DND-41 (cell line): ENCODE measurements around the gene IMMP1L.

Experiments used
- EZH2 ChIP-seq: IDR thresholded peaks from 3 replicates; pipeline ENCODE4 v1.6.1; 2012; ENCODE audit warnings: borderline replicate concordance, low read depth, mild to moderate bottlenecking, moderate library complexity, low read length, inconsistent platforms; ENCODE audit not compliant: severe bottlenecking
- TF ChIP-seq, protein P1 (sequence below): IDR thresholded peaks from 2 replicates; pipeline ENCODE4 v1.5.1; 2012; ENCODE audit warnings: borderline replicate concordance, low read length, moderate library complexity, mild to moderate bottlenecking; ENCODE audit not compliant: poor library complexity, severe bottlenecking; ENCODE audit errors: extremely low read depth

DNA sequence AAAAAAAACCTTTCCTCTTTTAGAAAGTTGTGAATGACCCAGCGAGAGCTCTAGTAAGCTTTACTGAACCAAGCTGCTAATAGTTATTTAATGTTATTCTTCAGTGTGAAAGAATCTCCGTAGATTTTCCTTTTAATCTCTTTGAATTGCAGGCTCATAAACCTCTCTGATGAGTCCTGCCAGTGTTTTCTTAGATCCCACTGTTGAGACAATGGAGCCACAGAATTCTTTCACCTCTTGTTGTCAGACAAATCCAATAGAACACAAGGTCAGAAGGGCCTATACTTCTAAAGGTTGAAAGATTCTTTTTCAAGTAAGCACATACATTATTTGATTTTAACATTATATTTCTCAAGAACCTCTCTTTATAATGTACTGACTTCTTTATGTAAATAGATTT lies 87.6 kb downstream of the IMMP1L start:
- TF ChIP-seq, protein P1, sequence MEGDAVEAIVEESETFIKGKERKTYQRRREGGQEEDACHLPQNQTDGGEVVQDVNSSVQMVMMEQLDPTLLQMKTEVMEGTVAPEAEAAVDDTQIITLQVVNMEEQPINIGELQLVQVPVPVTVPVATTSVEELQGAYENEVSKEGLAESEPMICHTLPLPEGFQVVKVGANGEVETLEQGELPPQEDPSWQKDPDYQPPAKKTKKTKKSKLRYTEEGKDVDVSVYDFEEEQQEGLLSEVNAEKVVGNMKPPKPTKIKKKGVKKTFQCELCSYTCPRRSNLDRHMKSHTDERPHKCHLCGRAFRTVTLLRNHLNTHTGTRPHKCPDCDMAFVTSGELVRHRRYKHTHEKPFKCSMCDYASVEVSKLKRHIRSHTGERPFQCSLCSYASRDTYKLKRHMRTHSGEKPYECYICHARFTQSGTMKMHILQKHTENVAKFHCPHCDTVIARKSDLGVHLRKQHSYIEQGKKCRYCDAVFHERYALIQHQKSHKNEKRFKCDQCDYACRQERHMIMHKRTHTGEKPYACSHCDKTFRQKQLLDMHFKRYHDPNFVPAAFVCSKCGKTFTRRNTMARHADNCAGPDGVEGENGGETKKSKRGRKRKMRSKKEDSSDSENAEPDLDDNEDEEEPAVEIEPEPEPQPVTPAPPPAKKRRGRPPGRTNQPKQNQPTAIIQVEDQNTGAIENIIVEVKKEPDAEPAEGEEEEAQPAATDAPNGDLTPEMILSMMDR, result no peak
- TF ChIP-seq EZH2, result no peak
